H9 (cell line): ENCODE measurements around the gene ZNF10. TPM values are rescaled to one million over a fixed set of nuclear protein-coding genes. Genes with fewer than 3 reads are reported as not detected.

Source experiments
- DNase-seq: peaks from one replicate; pipeline ENCODE4 v3.0.0-alpha.2; 2017
- H2AFZ ChIP-seq: one replicate; pipeline ENCODE4 v1.6.1; 2013; ENCODE audit warnings: mild to moderate bottlenecking, low read length, control low read depth, moderate library complexity
- H2AK5ac ChIP-seq: 2 replicates; pipeline ENCODE4 v1.6.1; 2013; ENCODE audit warnings: low read length, control low read depth, mixed read lengths; ENCODE audit not compliant: insufficient read length
- H2BK120ac ChIP-seq: one replicate; pipeline ENCODE4 v1.6.1; 2013; ENCODE audit warnings: low read depth, mild to moderate bottlenecking, low read length, control low read depth, inconsistent platforms; ENCODE audit not compliant: poor library complexity, severe bottlenecking
- H2BK12ac ChIP-seq: 2 replicates; pipeline ENCODE4 v1.6.1; 2013; ENCODE audit warnings: low read length, control low read depth, mixed read lengths, low read depth; ENCODE audit not compliant: insufficient read length
- H2BK15ac ChIP-seq: 2 replicates; pipeline ENCODE4 v1.6.1; 2013; ENCODE audit warnings: low read depth, low read length, control low read depth
- H2BK20ac ChIP-seq: one replicate; pipeline ENCODE4 v1.6.1; 2013; ENCODE audit warnings: low read depth, mild to moderate bottlenecking, low read length, control low read depth, inconsistent platforms; ENCODE audit not compliant: poor library complexity, severe bottlenecking
- H2BK5ac ChIP-seq: 2 replicates; pipeline ENCODE4 v1.6.1; 2013; ENCODE audit warnings: low read length, control low read depth, mixed read lengths; ENCODE audit not compliant: insufficient read length
- H3K14ac ChIP-seq: 2 replicates; pipeline ENCODE4 v1.6.1; 2013; ENCODE audit warnings: low read length, control low read depth; ENCODE audit not compliant: insufficient read depth
- H3K18ac ChIP-seq: 2 replicates; pipeline ENCODE4 v1.6.1; 2013; ENCODE audit warnings: low read depth, mild to moderate bottlenecking, mixed read lengths, low read length, control low read depth; ENCODE audit not compliant: insufficient read length
- H3K23ac ChIP-seq: 2 replicates; pipeline ENCODE4 v1.6.1; 2013; ENCODE audit warnings: low read length, control low read depth, mixed read lengths, low read depth; ENCODE audit not compliant: insufficient read length
- H3K23me2 ChIP-seq: 2 replicates; pipeline ENCODE4 v1.6.1; 2013; ENCODE audit warnings: low read depth, mild to moderate bottlenecking, mixed read lengths, low read length, control low read depth; ENCODE audit not compliant: insufficient read length, poor library complexity, severe bottlenecking
- H3K27ac ChIP-seq: 2 replicates; pipeline ENCODE4 v1.5.1; 2013; ENCODE audit warnings: low read length, control low read depth, mixed read lengths, low read depth; ENCODE audit not compliant: insufficient read length
- H3K27me3 ChIP-seq: 2 replicates; pipeline ENCODE4 v1.6.1; 2013; ENCODE audit warnings: low read length, control low read depth, inconsistent platforms; ENCODE audit not compliant: insufficient read depth
- H3K4ac ChIP-seq: 2 replicates; pipeline ENCODE4 v1.6.1; 2013; ENCODE audit warnings: low read depth, mild to moderate bottlenecking, control low read depth, inconsistent platforms, low read length, moderate library complexity
- H3K4me1 ChIP-seq: 2 replicates; pipeline ENCODE4 v1.6.1; 2013; ENCODE audit warnings: low read length, control low read depth, inconsistent platforms; ENCODE audit not compliant: insufficient read depth
- H3K4me2 ChIP-seq: 2 replicates; pipeline ENCODE4 v1.6.1; 2013; ENCODE audit warnings: low read length, control low read depth, mixed read lengths; ENCODE audit not compliant: insufficient read length, insufficient read depth
- H3K56ac ChIP-seq: 2 replicates; pipeline ENCODE4 v1.6.1; 2013; ENCODE audit warnings: low read depth, mild to moderate bottlenecking, mixed read lengths, low read length, control low read depth; ENCODE audit not compliant: insufficient read length
- H3K79me1 ChIP-seq: 2 replicates; pipeline ENCODE4 v1.6.1; 2013; ENCODE audit warnings: low read depth, mild to moderate bottlenecking, moderate library complexity, low read length, control low read depth, inconsistent platforms; ENCODE audit not compliant: insufficient read depth, poor library complexity, severe bottlenecking
- H3K79me2 ChIP-seq: 2 replicates; pipeline ENCODE4 v1.6.1; 2013; ENCODE audit warnings: low read length, control low read depth, inconsistent platforms; ENCODE audit not compliant: insufficient read depth
- H3K9ac ChIP-seq: 2 replicates; pipeline ENCODE4 v1.6.1; 2013; ENCODE audit warnings: low read length, control low read depth, mixed read lengths; ENCODE audit not compliant: insufficient read length; ENCODE audit errors: extremely low read depth
- H3K9me3 ChIP-seq: one replicate; pipeline ENCODE4 v1.6.1; 2013; ENCODE audit warnings: low read depth, low read length, inconsistent platforms; ENCODE audit not compliant: control insufficient read depth
- H3T11ph ChIP-seq: one replicate; pipeline ENCODE4 v1.6.1; 2013; ENCODE audit warnings: mild to moderate bottlenecking, low read length, control low read depth, inconsistent platforms
- H4K20me1 ChIP-seq: one replicate; pipeline ENCODE4 v1.6.1; 2013; ENCODE audit not compliant: control insufficient read depth, insufficient read length, insufficient read depth
- H4K5ac ChIP-seq: 2 replicates; pipeline ENCODE4 v1.6.1; 2013; ENCODE audit warnings: low read depth, mild to moderate bottlenecking, mixed read lengths, low read length, control low read depth; ENCODE audit not compliant: insufficient read length
- H4K8ac ChIP-seq: replicated peaks from 2 replicates; pipeline ENCODE4 v1.6.1; 2013; ENCODE audit warnings: low read length, control low read depth, mixed read lengths, low read depth; ENCODE audit not compliant: insufficient read length
- H4K91ac ChIP-seq: 2 replicates; pipeline ENCODE4 v1.6.1; 2013; ENCODE audit warnings: low read depth, mild to moderate bottlenecking, moderate library complexity, mixed read lengths, low read length, control low read depth; ENCODE audit not compliant: insufficient read length
- H3K27ac Mint-ChIP-seq, 3 experiments: 2 replicates in 2 of 3; 3 replicates in 1 of 3; pipeline ENCODE4 v1.8.0; 2020 to 2021; ENCODE audit warnings: mixed read lengths in 3 of 3, mild to moderate bottlenecking in 1 of 3, moderate library complexity in 1 of 3
- H3K27me3 Mint-ChIP-seq: 2 replicates; pipeline ENCODE4 v1.8.0; 2021; ENCODE audit warnings: low read depth, mild to moderate bottlenecking, moderate library complexity, mixed read lengths
- H3K36me3 Mint-ChIP-seq, 3 experiments: 2 replicates in 2 of 3; 3 replicates in 1 of 3; pipeline ENCODE4 v1.8.0; 2020 to 2021; ENCODE audit warnings: low read depth in 3 of 3, mixed read lengths in 3 of 3; ENCODE audit not compliant: insufficient read depth in 1 of 3
- H3K4me1 Mint-ChIP-seq, 2 experiments: 2 replicates each; pipeline ENCODE4 v1.8.0; 2020; ENCODE audit warnings: mixed read lengths in 2 of 2
- H3K4me3 Mint-ChIP-seq, 2 experiments: 2 replicates in 1 of 2; 3 replicates in 1 of 2; pipeline ENCODE4 v1.8.0; 2020 to 2021; ENCODE audit warnings: mild to moderate bottlenecking in 2 of 2, mixed read lengths in 2 of 2, moderate library complexity in 1 of 2
- H3K9me3 Mint-ChIP-seq, 2 experiments: 2 replicates in 1 of 2; 3 replicates in 1 of 2; pipeline ENCODE4 v1.8.0; 2020; ENCODE audit warnings: mild to moderate bottlenecking in 2 of 2, mixed read lengths in 2 of 2, moderate library complexity in 1 of 2
- WGBS: extraction: QIAGEN DNeasy Blood & Tissue Kit; methylation state at CpG from one replicate; pipeline ENCODE4 v1.1.7; 2013; ENCODE audit warnings: missing lambda C conversion rate, low lambda C conversion rate, mixed read lengths; ENCODE audit not compliant: insufficient read length; ENCODE audit errors: extremely low coverage; 5-methylcytosine and 5-hydroxymethylcytosine counted together
- total RNA-seq: library from RNA; stranded (reverse); gene quantifications from 2 replicates; pipeline ENCODE4 v1.2.1, GENCODE V29; 2021
- TF ChIP-seq, protein P1 (sequence below): fragments of 200-600 bp; sonication (generic); conservative IDR thresholded peaks from 3 replicates; pipeline ENCODE4 v1.8.0; 2021; ENCODE audit warnings: antibody characterized with exemption, mild to moderate bottlenecking

Gene ZNF10
- total RNA-seq, 1 experiment from 2014 or later, result 15.3 TPM

DNA sequence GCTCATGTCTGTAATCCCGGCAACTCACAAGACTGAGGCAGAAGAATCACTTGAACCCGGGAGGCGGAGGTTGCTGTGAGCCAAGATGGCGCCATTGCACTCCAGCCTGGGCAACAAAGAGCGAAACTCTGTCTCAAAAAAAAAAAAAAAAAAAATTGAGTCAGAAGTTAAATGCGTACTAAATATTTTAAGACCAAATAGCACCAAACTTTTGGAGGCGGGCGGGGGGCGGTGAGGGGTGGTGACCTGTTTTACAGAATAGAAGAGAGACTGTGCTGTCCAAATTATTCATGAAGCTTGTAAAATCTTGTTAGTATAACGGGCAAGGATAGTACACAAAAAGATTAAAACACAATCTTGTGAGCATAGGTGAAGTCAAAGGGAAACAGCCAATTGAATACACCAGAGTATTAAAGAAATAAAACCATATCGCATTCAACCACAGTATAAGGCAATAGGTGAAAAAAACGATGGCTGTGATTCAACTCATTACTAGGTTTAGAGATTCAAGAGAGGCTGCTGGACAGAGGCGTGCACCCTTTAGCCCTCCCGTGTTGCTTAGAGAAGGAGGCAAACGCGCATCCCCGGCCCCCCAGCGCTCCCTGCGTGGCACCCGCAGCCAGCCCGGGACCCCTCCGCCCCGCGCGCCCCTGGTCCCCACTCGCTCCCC, 924 bp upstream of the ZNF10 start:
- Histone ChIP-seq H3K23me2 (peaks cover 4% of the 10 kb centered on the region), H3T11ph (no peak overlapping the region), H4K5ac (no peak overlapping the region), H2BK15ac (no peak overlapping the region), H3K9ac (peak overlapping the region; percentile 75), H2BK120ac (no peak overlapping the region), H3K27ac (no peak overlapping the region), H3K4me1 (no peaks in the 10 kb centered on the region), H3K27me3 (no peaks in the 10 kb centered on the region), H2BK12ac (no peak overlapping the region), H2BK5ac (no peak overlapping the region), H3K4me2 (peak overlapping the region; percentile 32), H4K20me1 (no peaks in the 10 kb centered on the region), H3K14ac (peak overlapping the region; percentile 82; the same call in 1 of the 2 replicates), H2BK20ac (no peak overlapping the region), H4K91ac (no peak overlapping the region), H3K79me2 (peaks cover 3% of the 10 kb centered on the region; the same call in 1 of the 2 replicates), H3K18ac (peak overlapping the region; percentile 57), H4K8ac (no peak overlapping the region), H2AFZ (no peak overlapping the region), H3K56ac (no peak overlapping the region), H3K9me3 (peaks cover 37% of the 10 kb centered on the region), H2AK5ac (no peak overlapping the region), H3K23ac (no peak overlapping the region), H3K4ac (no peak overlapping the region), H3K79me1 (no peaks in the 10 kb centered on the region)
- peaks cover 8 to 11% of the 10 kb centered on the region in 2 experiments for H3K4me1 Mint-ChIP-seq
- peaks cover 66 to 79% (median 79%) of the 10 kb centered on the region in 3 experiments for H3K36me3 Mint-ChIP-seq
- no peaks in the 10 kb centered on the region; the same call in 1 of the 2 replicates for H3K27me3 Mint-ChIP-seq
- peaks cover 62 to 82% of the 10 kb centered on the region in 2 experiments for H3K9me3 Mint-ChIP-seq
- H3K27ac Mint-ChIP-seq, result peak overlapping the region in 1 of 3 experiments; percentile 31; a peak in 3 of 7 replicates
- DNase-seq, result no peak
- TF ChIP-seq, protein P1, sequence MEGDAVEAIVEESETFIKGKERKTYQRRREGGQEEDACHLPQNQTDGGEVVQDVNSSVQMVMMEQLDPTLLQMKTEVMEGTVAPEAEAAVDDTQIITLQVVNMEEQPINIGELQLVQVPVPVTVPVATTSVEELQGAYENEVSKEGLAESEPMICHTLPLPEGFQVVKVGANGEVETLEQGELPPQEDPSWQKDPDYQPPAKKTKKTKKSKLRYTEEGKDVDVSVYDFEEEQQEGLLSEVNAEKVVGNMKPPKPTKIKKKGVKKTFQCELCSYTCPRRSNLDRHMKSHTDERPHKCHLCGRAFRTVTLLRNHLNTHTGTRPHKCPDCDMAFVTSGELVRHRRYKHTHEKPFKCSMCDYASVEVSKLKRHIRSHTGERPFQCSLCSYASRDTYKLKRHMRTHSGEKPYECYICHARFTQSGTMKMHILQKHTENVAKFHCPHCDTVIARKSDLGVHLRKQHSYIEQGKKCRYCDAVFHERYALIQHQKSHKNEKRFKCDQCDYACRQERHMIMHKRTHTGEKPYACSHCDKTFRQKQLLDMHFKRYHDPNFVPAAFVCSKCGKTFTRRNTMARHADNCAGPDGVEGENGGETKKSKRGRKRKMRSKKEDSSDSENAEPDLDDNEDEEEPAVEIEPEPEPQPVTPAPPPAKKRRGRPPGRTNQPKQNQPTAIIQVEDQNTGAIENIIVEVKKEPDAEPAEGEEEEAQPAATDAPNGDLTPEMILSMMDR, result no peak
- no CpG with 5 or more reads among the region's 26 CpGs for WGBS
- peak overlapping the region; percentile 93 for H3K4me3 Mint-ChIP-seq
